ENCODE results near the gene TLX1.

GRCh38 chr10:101107771-101108170 is 23.3 kb upstream of the TLX1 start:
- TF ChIP-seq CTCF (IDR thresholded peaks at IDR 0.05) (no peak), POLR2A (IDR thresholded peaks at IDR 0.05) (no peak)

All from esophagus squamous epithelium (tissue), 4 donors.